SK-N-SH (cell line): ENCODE results near the gene MICAL2. TPM values are rescaled to one million over a fixed set of nuclear protein-coding genes. Genes with fewer than 3 reads are reported as not detected.

Experiments
- CTCF ChIA-PET: fragments of 300-600, 350-600 bp; formaldehyde crosslinking; extraction: SDS; loops from one replicate; lab custom pipeline; 2021; lab: Yijun Ruan, JAX
- POLR2A ChIA-PET: fragments of 350-600 bp; sonication (Branson Sonifier 250); formaldehyde crosslinking; extraction: SDS; loops from one replicate; lab custom pipeline; 2020; ENCODE audit warnings: antibody characterized with exemption, inconsistent platforms; lab: Yijun Ruan, JAX
- DNase-seq: peaks from one replicate; pipeline ENCODE4 v3.0.0; 2012
- H2AFZ ChIP-seq: fragments of 200-600 bp; sonication (generic); 2 replicates; pipeline ENCODE4 v1.8.1; 2016; ENCODE audit warnings: antibody characterized with exemption, mild to moderate bottlenecking, low read depth
- H3F3A ChIP-seq: fragments of 200-600 bp; sonication (generic); replicated peaks from 2 replicates; pipeline ENCODE3; 2016; ENCODE audit warnings: antibody characterized with exemption, mild to moderate bottlenecking; ENCODE audit not compliant: insufficient read depth
- H3K27ac ChIP-seq, 2 experiments: fragments of 200-500 bp in 1 of 2; fragments of 200-600 bp in 1 of 2; sonication (Bioruptor generic) in 1 of 2; sonication (generic), shearing (Covaris generic) in 1 of 2; 2 replicates each; pipeline versions ENCODE4 v1.5.1 to v1.6.1; 2014 to 2016; ENCODE audit warnings: low read depth in 2 of 2, inconsistent platforms in 1 of 2, low read length in 1 of 2, mild to moderate bottlenecking in 1 of 2, mixed read lengths in 1 of 2
- H3K27me3 ChIP-seq: fragments of 200-600 bp; sonication (generic), shearing (Covaris generic); 2 replicates; pipeline ENCODE4 v1.6.1; 2016; ENCODE audit warnings: mixed run types; ENCODE audit not compliant: insufficient read depth
- H3K36me3 ChIP-seq, 2 experiments: fragments of 200-500 bp in 1 of 2; fragments of 200-600 bp in 1 of 2; sonication (Bioruptor generic) in 1 of 2; sonication (generic) in 1 of 2; replicated peaks in 1 of 2; 2 replicates each; pipeline versions ENCODE3 to v1.5.1; 2014 to 2016; ENCODE audit warnings: low read length in 1 of 2, mild to moderate bottlenecking in 1 of 2; ENCODE audit not compliant: insufficient read depth in 2 of 2, control insufficient read depth in 1 of 2
- H3K4me1 ChIP-seq, 2 experiments: fragments of 200-500 bp in 1 of 2; fragments of 200-600 bp in 1 of 2; sonication (Bioruptor generic) in 1 of 2; sonication (generic), shearing (Covaris generic) in 1 of 2; 2 replicates each; pipeline versions ENCODE4 v1.5.1 to v1.6.1; 2014 to 2016; ENCODE audit warnings: low read depth in 1 of 2, low read length in 1 of 2, mixed run types in 1 of 2; ENCODE audit not compliant: insufficient read depth in 2 of 2, control insufficient read depth in 1 of 2
- H3K4me2 ChIP-seq: fragments of 200-600 bp; sonication (generic), shearing (Covaris generic); 2 replicates; pipeline ENCODE4 v1.6.1; 2017; ENCODE audit warnings: mixed run types
- H3K4me3 ChIP-seq, 2 experiments: fragments of 200-500 bp in 1 of 2; fragments of 200-600 bp in 1 of 2; sonication (Bioruptor generic) in 1 of 2; sonication (generic), shearing (Covaris generic) in 1 of 2; 2 replicates each; pipeline versions ENCODE4 v1.5.1 to v1.8.1; 2014 to 2016; ENCODE audit warnings: low read depth in 2 of 2, inconsistent platforms in 1 of 2, low read length in 1 of 2, mild to moderate bottlenecking in 1 of 2, mixed read lengths in 1 of 2, moderate library complexity in 1 of 2
- H3K79me2 ChIP-seq: fragments of 200-600 bp; sonication (generic); 2 replicates; pipeline ENCODE4 v1.8.1; 2017; ENCODE audit warnings: mild to moderate bottlenecking; ENCODE audit not compliant: insufficient read depth
- H3K9ac ChIP-seq: fragments of 200-600 bp; sonication (generic); 2 replicates; pipeline ENCODE4 v1.6.1; 2017; ENCODE audit warnings: mixed run types
- H3K9me2 ChIP-seq: fragments of 200-600 bp; sonication (generic); 2 replicates; pipeline ENCODE4 v1.6.1; 2017; ENCODE audit warnings: mixed run types
- H3K9me3 ChIP-seq: fragments of 200-600 bp; sonication (generic); 2 replicates; pipeline ENCODE4 v1.6.1; 2017; ENCODE audit warnings: mixed run types, mild to moderate bottlenecking, moderate library complexity
- H4K20me1 ChIP-seq: fragments of 200-600 bp; sonication (generic); 2 replicates; pipeline ENCODE4 v1.6.1; 2017; ENCODE audit warnings: mild to moderate bottlenecking, mixed run types; ENCODE audit not compliant: insufficient read depth
- ELF1 ChIP-seq: IDR thresholded peaks from 2 replicates; pipeline ENCODE4 v1.4.0; 2012
- EP300 ChIP-seq, 2 experiments: IDR thresholded peaks; 2 replicates each; pipeline versions ENCODE4 v1.4.0 to v1.6.1; 2012; ENCODE audit warnings: borderline replicate concordance in 1 of 2, low read depth in 1 of 2, low read length in 1 of 2
- FOXJ3 ChIP-seq: sonication (generic); formaldehyde crosslinking; IDR thresholded peaks from 2 replicates; pipeline ENCODE4 v1.5.1; 2020; ENCODE audit warnings: mild to moderate bottlenecking, missing genetic modification reagents
- FOXM1 ChIP-seq: IDR thresholded peaks from 2 replicates; pipeline ENCODE4 v1.4.0; 2012; ENCODE audit warnings: low read depth, mild to moderate bottlenecking
- GABPA ChIP-seq: IDR thresholded peaks from 2 replicates; pipeline ENCODE4 v1.4.0; 2012; ENCODE audit warnings: low read depth, mild to moderate bottlenecking
- IRF3 ChIP-seq: fragments of 150-350 bp; IDR thresholded peaks from 2 replicates; pipeline ENCODE4 v1.6.1; 2016; ENCODE audit warnings: mild to moderate bottlenecking, low read depth, low read length
- JUND ChIP-seq: IDR thresholded peaks from 2 replicates; pipeline ENCODE4 v1.4.0; 2012
- MXI1 ChIP-seq: IDR thresholded peaks from 2 replicates; pipeline ENCODE4 v1.6.1; 2012; ENCODE audit warnings: mild to moderate bottlenecking, low read depth, low read length, improper control_type of control experiment
- SIN3A ChIP-seq: IDR thresholded peaks from 2 replicates; pipeline ENCODE4 v1.6.1; 2012; ENCODE audit warnings: low read depth, mild to moderate bottlenecking, low read length, moderate library complexity, borderline replicate concordance
- WGBS: methylation state at CpG from one replicate; pipeline ENCODE4 v1.1.6; 2017; ENCODE audit warnings: low lambda C conversion rate; 5-methylcytosine and 5-hydroxymethylcytosine counted together
- polyA plus RNA-seq, 3 experiments: library from polyadenylated mRNA; depleted of rRNA; stranded (reverse); fragments of >200 nt; gene quantifications; 2 replicates each; pipeline ENCODE4 v1.2.3, GENCODE V29; 2012
- TF ChIP-seq, protein P1 (sequence below): fragments of 200-600 bp; sonication (generic); IDR thresholded peaks from 2 replicates; pipeline ENCODE4 v1.6.1; 2017; ENCODE audit warnings: antibody characterized with exemption, mild to moderate bottlenecking, moderate library complexity

MICAL2 gene
- polyA plus RNA-seq, 1 of the 3 experiments (the other 2 are of a cell fraction), result 54.6 TPM

GRCh38 chr11:12270215-12270797, 159.9 kb downstream of the MICAL2 start:
- Histone ChIP-seq H3K4me3 (no peak overlapping the region), H3F3A (peaks cover 50% of the 10 kb centered on the region), H4K20me1 (no peaks in the 10 kb centered on the region), H3K9ac (no peak overlapping the region), H3K4me2 (no peak overlapping the region), H2AFZ (no peak overlapping the region), H3K9me2 (no peaks in the 10 kb centered on the region), H3K4me1 (peaks cover 22% of the 10 kb centered on the region in 2 experiments), H3K9me3 (no peaks in the 10 kb centered on the region), H3K36me3 (peaks cover 0 to 4% of the 10 kb centered on the region in 2 experiments), H3K27me3 (no peaks in the 10 kb centered on the region), H3K79me2 (no peaks in the 10 kb centered on the region), H3K27ac (peak overlapping the region in 1 of 2 experiments; percentile 74; a peak in 2 of 4 replicates)
- POLR2A ChIA-PET, result no interaction called here
- no peak for DNase-seq
- over 99% methylated on average over 6 of the region's 6 CpGs for WGBS
- TF ChIP-seq SIN3A (no peak), JUND (no peak), MXI1 (no peak)
- CTCF ChIA-PET, result interaction anchor here (0.9 to 7.3 kb wide), 7 partner anchors 11 to 1113 kb away, joined by 3 to 57 read pairs (median 6); no protein-coding TSS in a partner anchor

- Histone ChIP-seq H3K9ac (no peak overlapping the region), H3K27me3 (no peaks in the 10 kb centered on the region), H3K4me2 (no peak overlapping the region), H3F3A (peaks cover 45% of the 10 kb centered on the region), H2AFZ (no peak overlapping the region), H3K4me1 (peaks cover 22% of the 10 kb centered on the region in 2 experiments; a peak in 3 of 4 replicates), H3K9me3 (no peaks in the 10 kb centered on the region), H3K27ac (peak overlapping the region in 1 of 2 experiments; percentile 74; a peak in 2 of 4 replicates), H3K4me3 (no peak overlapping the region), H3K36me3 (peaks cover 0 to 4% of the 10 kb centered on the region in 2 experiments), H4K20me1 (no peaks in the 10 kb centered on the region), H3K79me2 (no peaks in the 10 kb centered on the region), H3K9me2 (no peaks in the 10 kb centered on the region)
- 68% methylated on average over 4 of the region's 8 CpGs for WGBS
- no peak for DNase-seq
- ChIA-PET POLR2A (no interaction called here), CTCF (interaction anchor here (0.9 to 7.3 kb wide), 7 partner anchors 11 to 1113 kb away, joined by 3 to 57 read pairs (median 6); no protein-coding TSS in a partner anchor)
- TF ChIP-seq FOXJ3 (CRISPR knock-in tag), result no peak
- no peak for TF ChIP-seq GABPA
- no peak for TF ChIP-seq IRF3
- TF ChIP-seq, protein P1, sequence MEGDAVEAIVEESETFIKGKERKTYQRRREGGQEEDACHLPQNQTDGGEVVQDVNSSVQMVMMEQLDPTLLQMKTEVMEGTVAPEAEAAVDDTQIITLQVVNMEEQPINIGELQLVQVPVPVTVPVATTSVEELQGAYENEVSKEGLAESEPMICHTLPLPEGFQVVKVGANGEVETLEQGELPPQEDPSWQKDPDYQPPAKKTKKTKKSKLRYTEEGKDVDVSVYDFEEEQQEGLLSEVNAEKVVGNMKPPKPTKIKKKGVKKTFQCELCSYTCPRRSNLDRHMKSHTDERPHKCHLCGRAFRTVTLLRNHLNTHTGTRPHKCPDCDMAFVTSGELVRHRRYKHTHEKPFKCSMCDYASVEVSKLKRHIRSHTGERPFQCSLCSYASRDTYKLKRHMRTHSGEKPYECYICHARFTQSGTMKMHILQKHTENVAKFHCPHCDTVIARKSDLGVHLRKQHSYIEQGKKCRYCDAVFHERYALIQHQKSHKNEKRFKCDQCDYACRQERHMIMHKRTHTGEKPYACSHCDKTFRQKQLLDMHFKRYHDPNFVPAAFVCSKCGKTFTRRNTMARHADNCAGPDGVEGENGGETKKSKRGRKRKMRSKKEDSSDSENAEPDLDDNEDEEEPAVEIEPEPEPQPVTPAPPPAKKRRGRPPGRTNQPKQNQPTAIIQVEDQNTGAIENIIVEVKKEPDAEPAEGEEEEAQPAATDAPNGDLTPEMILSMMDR, result no peak
- no peak for TF ChIP-seq FOXM1
- TF ChIP-seq EP300 (IDR thresholded peaks at IDR 0.05; ENCODE audit: borderline replicate concordance in 1 of 2, low read depth in 1 of 2, low read length in 1 of 2), result no peak
- TF ChIP-seq ELF1, result no peak
Observed at GRCh38 chr11:12270817-12271216, 160.4 kb downstream of the MICAL2 start.
